PC-9 (cell line): ENCODE data around the gene ITPKB. TPM values are rescaled to one million over a fixed set of nuclear protein-coding genes. Genes with fewer than 3 reads are reported as not detected.
"Not testable (repeated sequence)": the region's sequence is repeated elsewhere in the genome, so short reads cannot be mapped to it uniquely, and the experiment has no call there.

Source experiments
- BruUV-seq: library from RNA; stranded (reverse); fragments of 400-500 nt; replicated peaks from 2 replicates; lab custom pipeline; 2021; lab: Mats Ljungman, UMichigan
- CTCF ChIA-PET: fragments of 300-600 bp; sonication (Branson Sonifier 250); formaldehyde crosslinking; loops from one replicate; lab custom pipeline; 2022; ENCODE audit warnings: antibody characterized with exemption; lab: Charles Lee
- POLR2A ChIA-PET: fragments of 300-600 bp; sonication (Branson Sonifier 250); formaldehyde crosslinking; loops from one replicate; lab custom pipeline; 2022; ENCODE audit warnings: antibody characterized with exemption; ENCODE audit not compliant: unreplicated experiment; lab: Charles Lee
- DNase-seq, 2 experiments: peaks; one replicate each; pipeline versions ENCODE4 v3.0.0 to v3.0.0-alpha.2; 2015 to 2022; ENCODE audit warnings: mixed read lengths in 1 of 2
- H2AFZ ChIP-seq: fragments of 200-600 bp; sonication (generic); 2 replicates; pipeline ENCODE4 v1.8.1; 2017; ENCODE audit warnings: antibody characterized with exemption
- H3F3A ChIP-seq: fragments of 200-600 bp; sonication (generic); 2 replicates; pipeline ENCODE4 v1.8.1; 2017; ENCODE audit warnings: antibody characterized with exemption, mild to moderate bottlenecking, low read depth; ENCODE audit not compliant: insufficient read depth
- H3K27ac ChIP-seq: fragments of 200-600 bp; sonication (generic); 2 replicates; pipeline ENCODE4 v1.6.1; 2016; ENCODE audit warnings: mixed run types
- H3K27me3 ChIP-seq: fragments of 200-600 bp; sonication (generic); 2 replicates; pipeline ENCODE4 v1.6.1; 2016; ENCODE audit warnings: low read depth, mixed run types; ENCODE audit not compliant: insufficient read depth
- H3K36me3 ChIP-seq: fragments of 200-600 bp; sonication (generic); 2 replicates; pipeline ENCODE4 v1.6.1; 2016; ENCODE audit warnings: low read depth, mixed run types
- H3K4me1 ChIP-seq: fragments of 200-600 bp; sonication (generic); replicated peaks from 2 replicates; pipeline ENCODE4 v1.6.1; 2016; ENCODE audit warnings: mixed run types; ENCODE audit not compliant: insufficient read depth
- H3K4me2 ChIP-seq: fragments of 200-600 bp; sonication (generic); 2 replicates; pipeline ENCODE4 v1.6.1; 2017; ENCODE audit warnings: mixed run types
- H3K4me3 ChIP-seq: fragments of 200-600 bp; sonication (generic); 2 replicates; pipeline ENCODE4 v1.6.1; 2016; ENCODE audit warnings: mixed run types
- H3K79me2 ChIP-seq: fragments of 200-600 bp; sonication (generic); 2 replicates; pipeline ENCODE4 v1.6.1; 2017; ENCODE audit warnings: low read depth, mixed run types
- H3K9me2 ChIP-seq: fragments of 200-600 bp; sonication (generic); 2 replicates; pipeline ENCODE4 v1.8.1; 2017; ENCODE audit warnings: mild to moderate bottlenecking; ENCODE audit not compliant: insufficient read depth
- H3K9me3 ChIP-seq: fragments of 200-600 bp; sonication (generic); 2 replicates; pipeline ENCODE4 v1.8.1; 2016; ENCODE audit warnings: low read depth; ENCODE audit not compliant: insufficient read depth
- H4K20me1 ChIP-seq: fragments of 200-600 bp; sonication (generic); 2 replicates; pipeline ENCODE4 v1.8.1; 2017; ENCODE audit not compliant: insufficient read depth
- CTCF ChIP-seq: fragments of 200-600 bp; sonication (generic); conservative IDR thresholded peaks from 2 replicates; pipeline ENCODE4 v1.6.1; 2017; ENCODE audit warnings: mixed run types, antibody characterized with exemption, mild to moderate bottlenecking, moderate library complexity
- EZH2 ChIP-seq: fragments of 200-600 bp; sonication (generic); IDR thresholded peaks from 2 replicates; pipeline ENCODE4 v1.8.0; 2017; ENCODE audit warnings: antibody characterized with exemption, low read depth
- intact Hi-C: fragments of 100-400 bp; cut with micrococcal nuclease; formaldehyde crosslinking; loops from one replicate; pipeline ENCODE4 v1.10.0; 2022; ENCODE audit not compliant: unreplicated experiment
- total RNA-seq: library from RNA; stranded (reverse); gene quantifications from 2 replicates; pipeline ENCODE4 v1.2.3, GENCODE V29; 2021

Gene ITPKB
- total RNA-seq, 1 experiment from 2014 or later: 13.4 TPM

- Histone ChIP-seq H3K36me3 (no peaks in the 10 kb centered on the region), H3F3A (no peaks in the 10 kb centered on the region), H4K20me1 (no peaks in the 10 kb centered on the region), H3K4me2 (no peak overlapping the region), H2AFZ (no peak overlapping the region), H3K4me1 (no peaks in the 10 kb centered on the region), H3K9me2 (no peaks in the 10 kb centered on the region), H3K9me3 (no peaks in the 10 kb centered on the region; the same call in 1 of the 2 replicates), H3K27ac (no peak overlapping the region), H3K27me3 (no peaks in the 10 kb centered on the region), H3K79me2 (no peaks in the 10 kb centered on the region), H3K4me3 (no peak overlapping the region)
- no TSS peak for BruUV-seq
- intact Hi-C loops: no loop called here
- POLR2A ChIA-PET: interaction anchor here (0.6 kb wide), 1 partner anchor 9 kb away, joined by 4 read pairs; the partner anchor contains the start of gene ITPKB
- DNase-seq: no peak
- CTCF ChIA-PET: no interaction called here
- TF ChIP-seq CTCF (no peak), EZH2 (no peak)
These were observed 9.2 kb upstream of the ITPKB start for GRCh38 chr1:226748306-226748705.

- H3K36me3 ChIP-seq, H3K9me3 ChIP-seq, H3K79me2 ChIP-seq, DNase-seq, H3K4me3 ChIP-seq, H4K20me1 ChIP-seq, CTCF ChIA-PET, H2AFZ ChIP-seq, H3K27me3 ChIP-seq, H3K9me2 ChIP-seq, H3K27ac ChIP-seq, intact Hi-C loops, BruUV-seq, H3K4me2 ChIP-seq, H3K4me1 ChIP-seq, POLR2A ChIA-PET, H3F3A ChIP-seq: not testable (repeated sequence)
These were observed 8.6 kb upstream of the ITPKB start for GRCh38 chr1:226747519-226748263.

DNA sequence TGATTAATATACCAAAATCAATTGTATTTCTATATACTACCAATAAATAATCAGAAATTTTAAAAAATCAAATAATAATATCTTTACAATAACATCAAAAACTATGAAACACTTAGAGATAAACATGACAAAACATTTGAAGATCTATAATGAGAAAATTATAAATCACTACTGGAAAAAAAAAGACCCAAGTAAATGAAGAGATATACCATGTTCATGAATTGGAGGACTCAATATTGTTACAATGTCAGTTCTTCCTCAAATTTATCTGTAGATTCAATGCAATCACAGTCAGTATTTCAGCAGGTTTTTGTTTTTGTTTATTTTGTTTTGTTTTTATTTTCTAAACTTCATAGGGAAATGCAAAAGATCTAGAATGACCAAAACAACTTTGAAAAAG lies 4.2 kb upstream of the ITPKB start:
- TF ChIP-seq EZH2: no peak
- no peak for TF ChIP-seq CTCF
- DNase-seq: no peak
- H2AFZ ChIP-seq: no peak overlapping the region
- BruUV-seq: no TSS peak
- no peak overlapping the region for H3K27ac ChIP-seq
- no peaks in the 10 kb centered on the region for H3K27me3 ChIP-seq
- no peaks in the 10 kb centered on the region for H3K36me3 ChIP-seq
- intact Hi-C loops: no loop called here
- peaks cover 6% of the 10 kb centered on the region; the same call in 1 of the 2 replicates for H3K79me2 ChIP-seq
- ChIA-PET CTCF (no interaction called here), POLR2A (no interaction called here)
- H3K9me3 ChIP-seq: no peaks in the 10 kb centered on the region; the same call in none of the 2 replicates
- no peaks in the 10 kb centered on the region for H4K20me1 ChIP-seq
- H3K9me2 ChIP-seq: no peaks in the 10 kb centered on the region
- no peak overlapping the region for H3K4me2 ChIP-seq
- H3F3A ChIP-seq: no peaks in the 10 kb centered on the region
- H3K4me3 ChIP-seq: no peak overlapping the region
- H3K4me1 ChIP-seq: peaks cover 10% of the 10 kb centered on the region
